Femur (tissue), 1 donor: ENCODE data around the gene CSTF2T.

Source experiments
- DNase-seq: peaks from one replicate; pipeline ENCODE4 v3.0.0-alpha.2; 2017

The CSTF2T gene, protein sequence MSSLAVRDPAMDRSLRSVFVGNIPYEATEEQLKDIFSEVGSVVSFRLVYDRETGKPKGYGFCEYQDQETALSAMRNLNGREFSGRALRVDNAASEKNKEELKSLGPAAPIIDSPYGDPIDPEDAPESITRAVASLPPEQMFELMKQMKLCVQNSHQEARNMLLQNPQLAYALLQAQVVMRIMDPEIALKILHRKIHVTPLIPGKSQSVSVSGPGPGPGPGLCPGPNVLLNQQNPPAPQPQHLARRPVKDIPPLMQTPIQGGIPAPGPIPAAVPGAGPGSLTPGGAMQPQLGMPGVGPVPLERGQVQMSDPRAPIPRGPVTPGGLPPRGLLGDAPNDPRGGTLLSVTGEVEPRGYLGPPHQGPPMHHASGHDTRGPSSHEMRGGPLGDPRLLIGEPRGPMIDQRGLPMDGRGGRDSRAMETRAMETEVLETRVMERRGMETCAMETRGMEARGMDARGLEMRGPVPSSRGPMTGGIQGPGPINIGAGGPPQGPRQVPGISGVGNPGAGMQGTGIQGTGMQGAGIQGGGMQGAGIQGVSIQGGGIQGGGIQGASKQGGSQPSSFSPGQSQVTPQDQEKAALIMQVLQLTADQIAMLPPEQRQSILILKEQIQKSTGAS

DNA sequence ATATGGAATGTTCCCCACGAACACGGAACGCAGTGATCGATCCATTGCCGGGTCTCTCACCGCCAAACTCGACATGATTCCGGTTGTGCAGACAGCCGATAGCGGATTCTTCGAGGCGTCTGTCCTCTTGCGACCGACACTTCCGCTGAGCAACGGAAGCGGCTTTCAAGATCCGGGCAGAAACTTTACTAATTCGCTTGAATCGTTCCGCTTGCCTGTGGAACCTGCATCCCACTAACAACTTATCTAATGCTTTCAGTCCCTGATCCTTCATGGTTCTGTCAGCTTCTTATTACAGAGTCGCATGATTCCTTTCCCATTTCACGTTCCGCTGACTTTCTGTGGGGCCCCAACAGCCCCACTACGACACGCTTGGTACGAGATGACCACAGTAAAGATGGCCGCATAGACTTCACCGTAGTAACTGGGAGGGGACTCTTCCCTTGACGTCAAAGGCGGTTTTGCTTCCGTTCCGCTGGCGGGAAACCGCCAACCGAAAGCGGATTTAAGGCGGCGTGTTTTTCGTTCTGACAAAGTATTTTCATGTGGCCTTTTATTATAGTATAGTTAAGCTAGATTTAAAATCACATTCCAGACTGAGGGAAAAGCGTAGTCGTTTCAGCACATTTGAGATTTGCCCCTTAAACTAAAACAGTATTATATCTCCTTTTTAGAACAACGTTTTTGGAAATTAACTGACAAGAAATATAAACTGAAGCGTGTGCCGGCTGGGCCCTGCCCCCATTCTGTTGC is at the start of gene CSTF2T:
Gene CSTF2T, minus strand, starts transcription at position 121 of the 753 bp plus-strand sequence. Its CDS starts 46 bp downstream, at position 75.
- DNase-seq: peak; percentile 95

DNA sequence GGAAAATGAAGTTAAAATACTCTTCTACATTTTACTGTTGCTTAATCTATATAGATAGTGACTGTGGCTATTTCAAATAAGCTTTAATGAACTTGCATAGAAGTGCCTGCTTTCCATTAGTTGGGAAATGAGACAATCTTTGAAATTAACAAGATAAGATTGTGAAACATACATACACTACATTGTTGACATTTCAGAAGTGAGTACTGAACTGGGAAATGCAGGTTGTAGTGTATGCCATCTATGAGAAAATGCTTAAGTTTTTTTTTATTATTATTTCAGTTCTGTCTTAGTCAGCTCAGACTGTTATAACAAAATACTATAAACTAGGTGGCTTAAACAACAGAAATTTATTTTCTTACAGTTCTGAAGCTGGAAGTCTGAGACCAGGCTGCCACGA is 49.6 kb upstream of the CSTF2T start:
- no peak for DNase-seq

DNA sequence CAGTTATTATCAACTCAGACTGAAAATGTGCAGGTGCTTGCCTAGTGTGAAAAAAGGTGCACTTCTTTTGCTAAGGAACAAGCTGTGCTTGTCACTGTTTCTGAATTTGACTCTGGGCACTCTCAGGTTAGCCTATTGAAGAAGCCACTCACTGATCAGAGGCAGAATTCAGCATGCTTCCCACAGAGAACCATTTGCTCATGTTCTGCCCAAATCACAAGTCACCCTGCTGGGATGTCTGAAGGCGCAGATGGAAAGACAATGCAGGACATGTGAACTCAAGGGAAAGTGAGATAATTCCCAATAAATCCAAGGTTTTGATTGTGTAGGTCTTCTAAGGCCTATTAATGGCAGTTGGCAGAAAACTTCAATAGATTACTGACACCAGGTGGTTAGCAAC is 47.8 kb upstream of the CSTF2T start:
- DNase-seq: no peak

DNA sequence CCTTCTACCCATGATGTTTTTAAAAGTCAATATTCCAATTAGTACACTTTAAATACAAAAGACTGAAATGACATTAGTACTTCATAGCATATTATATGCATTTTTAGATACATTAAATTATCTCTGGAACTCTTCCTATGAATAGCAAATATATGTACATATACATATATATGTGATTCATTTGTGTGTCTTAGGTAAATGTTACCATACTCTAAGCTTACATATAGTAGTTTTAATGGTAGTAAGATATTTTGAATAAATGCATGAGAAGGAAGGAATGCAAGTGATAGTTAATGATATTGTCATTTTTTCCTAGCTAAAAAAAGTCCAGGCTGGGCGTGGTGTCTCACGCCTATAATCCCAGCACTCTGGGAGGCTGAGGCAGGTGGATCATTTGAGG is 46.0 kb upstream of the CSTF2T start:
- DNase-seq: no peak

DNA sequence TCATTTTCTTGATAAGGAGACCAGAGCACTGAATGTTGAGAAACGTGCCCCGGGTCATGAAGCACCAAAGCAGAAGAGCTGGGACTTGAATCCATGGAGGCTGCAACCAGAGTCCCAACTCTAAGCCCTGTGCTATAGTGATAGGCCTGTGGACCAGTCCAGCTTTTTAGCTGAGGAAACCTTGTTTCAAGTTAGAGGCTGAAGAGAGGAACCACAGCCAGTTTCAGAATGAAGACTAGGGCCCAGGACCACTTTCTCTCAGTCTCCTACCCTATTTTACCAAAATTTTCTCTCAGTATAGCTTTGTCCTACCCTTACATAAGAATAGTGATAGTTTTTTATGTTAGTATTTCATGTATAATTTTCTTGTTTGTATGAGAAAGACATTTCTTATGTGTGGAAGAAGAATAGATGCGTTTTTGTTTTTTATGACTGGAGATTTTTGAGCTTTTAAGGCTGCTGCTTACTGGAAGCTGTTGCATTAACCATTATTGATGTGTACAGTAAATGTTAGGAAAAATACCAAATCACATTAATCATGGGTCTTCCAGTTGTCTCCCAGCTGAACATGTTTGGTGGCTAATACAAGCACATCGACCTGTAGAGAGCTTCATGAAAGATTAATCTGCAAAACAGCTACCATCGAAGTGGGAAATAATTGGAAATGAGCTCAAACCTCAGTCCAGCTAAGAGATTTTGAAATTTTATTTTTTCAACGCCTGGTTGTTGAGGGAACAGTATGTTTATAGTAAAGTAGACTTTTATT is 45.0 kb upstream of the CSTF2T start:
- DNase-seq: no peak

DNA sequence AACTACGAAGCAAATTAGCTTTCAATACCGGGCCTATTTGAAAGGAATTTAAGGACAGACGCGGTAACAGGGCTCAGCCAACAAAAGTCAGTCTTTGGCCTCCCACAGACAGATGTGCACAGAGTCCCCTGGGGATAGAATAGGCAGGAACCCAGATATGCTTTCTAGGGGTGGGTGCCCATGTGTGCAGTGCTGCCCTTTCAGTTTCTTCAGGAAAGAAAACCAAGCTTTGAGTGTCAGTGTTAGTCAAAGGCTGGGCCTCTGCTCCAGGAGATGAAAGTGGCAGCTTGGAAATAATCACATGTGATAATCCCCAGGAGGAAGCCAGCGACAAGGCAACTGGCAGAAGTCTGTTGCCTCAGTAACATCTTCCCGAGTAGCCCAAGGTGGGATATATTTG is 43.8 kb upstream of the CSTF2T start:
- peak; percentile 18 for DNase-seq

DNA sequence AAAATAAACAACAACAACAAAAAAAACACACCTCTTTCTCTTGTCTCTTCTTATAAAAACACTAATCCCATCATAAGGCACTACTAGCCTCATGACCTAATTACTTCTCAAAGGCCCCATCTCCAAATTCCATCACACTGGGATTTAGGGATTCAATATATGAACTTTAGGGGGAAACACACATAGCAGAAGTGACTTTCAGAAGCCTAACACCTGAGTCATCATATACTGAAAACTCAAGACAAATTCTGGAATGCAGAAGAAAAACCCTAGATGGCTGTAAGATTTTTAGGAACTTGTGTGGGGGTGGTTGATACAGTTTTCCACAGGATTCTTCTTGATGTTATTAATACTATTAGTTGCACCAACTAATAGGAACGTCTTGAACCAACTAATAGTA is 33.7 kb upstream of the CSTF2T start:
- DNase-seq: no peak

DNA sequence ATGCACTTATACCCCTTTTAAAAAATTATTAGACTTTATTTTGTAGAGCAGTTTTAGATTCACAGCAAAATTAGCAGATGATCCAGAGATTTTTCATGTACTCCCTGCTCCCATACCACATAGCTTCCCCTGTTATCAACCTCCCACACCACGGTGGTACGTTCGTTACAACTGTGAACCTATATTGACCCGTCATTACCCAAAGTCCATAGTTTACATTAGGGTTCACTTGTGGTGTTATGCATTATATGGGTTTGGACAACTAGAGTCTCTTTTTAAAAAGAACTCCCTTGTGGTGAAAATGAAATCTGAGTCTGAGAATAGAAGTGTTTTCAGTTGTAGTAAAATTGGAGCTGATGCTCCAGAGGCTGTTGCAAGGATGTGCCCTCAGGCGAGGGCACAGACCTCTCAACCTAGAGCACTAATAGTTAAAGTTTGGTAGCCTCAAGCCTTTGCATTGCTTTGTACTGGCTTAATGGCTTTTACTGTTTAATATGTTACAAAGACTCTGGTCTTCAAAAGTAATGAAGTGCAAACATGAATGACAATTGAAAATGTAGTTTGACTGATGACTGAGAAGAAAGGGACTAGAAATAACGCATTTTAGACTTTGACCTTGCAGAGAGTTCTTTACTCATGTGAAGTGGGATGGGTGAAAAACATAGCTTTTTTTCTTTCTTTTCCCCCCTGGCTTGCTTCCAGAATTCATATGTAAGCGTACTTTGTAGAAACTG is 30.6 kb upstream of the CSTF2T start:
- DNase-seq: no peak

DNA sequence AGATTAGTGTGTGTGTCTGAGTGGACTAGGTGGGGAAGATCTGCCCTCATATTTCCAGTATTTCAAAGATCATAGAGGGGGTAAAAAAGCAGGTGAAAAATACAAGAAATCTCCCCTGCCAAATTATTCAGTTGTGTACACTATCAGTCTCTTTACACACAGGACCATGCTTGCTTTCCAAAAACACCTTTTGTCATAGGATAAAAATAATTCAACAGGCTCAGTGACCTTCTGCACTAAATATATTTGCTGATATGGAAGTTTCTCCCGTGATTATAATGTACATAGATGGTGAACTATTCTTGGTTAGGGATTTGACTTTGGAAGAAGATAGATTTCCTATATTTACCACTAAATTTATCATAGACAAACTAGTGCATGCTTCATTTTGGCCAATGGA is 24.6 kb upstream of the CSTF2T start:
- DNase-seq: no peak

DNA sequence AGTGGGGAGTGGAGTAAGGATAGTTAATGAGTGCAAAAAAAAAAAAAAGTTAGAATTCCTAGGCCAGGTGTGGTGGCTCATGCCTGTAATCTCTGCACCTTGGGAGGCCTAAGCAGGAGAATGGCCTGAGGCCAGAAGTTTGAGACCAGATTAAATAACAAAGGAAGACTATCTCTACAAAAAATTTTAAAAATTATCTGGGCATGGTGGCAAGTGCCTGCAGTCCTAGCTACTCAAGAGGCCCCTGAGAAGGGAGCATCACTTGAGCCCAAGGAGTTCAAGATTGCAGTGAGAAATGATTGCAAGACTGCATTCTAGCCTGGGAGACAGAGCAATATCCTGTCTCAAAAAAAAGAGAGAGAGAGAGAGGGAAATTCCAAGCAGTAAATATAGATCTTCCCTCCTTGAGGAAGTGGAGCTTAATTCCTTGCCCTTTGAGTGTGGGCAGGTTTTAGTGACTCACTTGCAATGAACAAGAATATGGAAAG is 19.5 kb upstream of the CSTF2T start:
- no peak for DNase-seq

DNA sequence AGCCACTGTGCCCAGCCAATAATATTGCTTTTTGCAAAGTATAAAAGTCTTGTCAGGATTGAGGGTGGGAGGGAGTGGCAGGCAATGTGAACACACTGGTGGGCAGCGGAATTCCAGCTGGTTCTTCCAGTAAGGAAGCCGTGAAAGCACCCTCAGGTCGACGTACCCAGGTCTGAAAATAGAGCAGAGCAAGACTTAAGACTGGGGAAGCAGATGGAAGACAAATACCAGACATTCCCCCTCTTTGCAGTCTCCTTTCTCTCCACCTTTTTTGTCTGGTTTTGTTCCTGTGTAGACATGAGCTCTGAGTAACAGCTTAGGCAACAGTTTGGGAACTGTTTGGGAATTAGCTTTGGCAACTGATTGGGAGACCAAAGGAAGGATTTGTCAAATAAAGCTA is 17.6 kb upstream of the CSTF2T start:
- DNase-seq: no peak

DNA sequence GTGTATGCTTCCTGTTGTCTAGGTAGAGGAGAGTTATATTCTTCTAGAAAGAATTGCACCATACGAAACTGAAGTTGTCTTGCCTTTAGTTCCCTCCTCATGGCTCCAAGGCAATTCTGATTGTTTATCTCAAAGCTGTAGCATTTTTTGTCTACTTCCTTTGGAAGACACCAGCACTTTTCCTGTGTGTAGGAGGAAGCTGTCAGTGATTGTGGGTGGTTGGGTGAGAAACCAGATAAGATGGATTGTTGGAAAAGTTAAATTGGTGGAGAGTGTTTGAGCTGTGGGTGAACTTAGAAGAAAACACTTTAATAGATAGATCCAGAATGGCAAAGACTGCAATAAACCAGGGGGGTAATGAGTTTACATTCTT is 12.1 kb upstream of the CSTF2T start:
- no peak for DNase-seq

DNA sequence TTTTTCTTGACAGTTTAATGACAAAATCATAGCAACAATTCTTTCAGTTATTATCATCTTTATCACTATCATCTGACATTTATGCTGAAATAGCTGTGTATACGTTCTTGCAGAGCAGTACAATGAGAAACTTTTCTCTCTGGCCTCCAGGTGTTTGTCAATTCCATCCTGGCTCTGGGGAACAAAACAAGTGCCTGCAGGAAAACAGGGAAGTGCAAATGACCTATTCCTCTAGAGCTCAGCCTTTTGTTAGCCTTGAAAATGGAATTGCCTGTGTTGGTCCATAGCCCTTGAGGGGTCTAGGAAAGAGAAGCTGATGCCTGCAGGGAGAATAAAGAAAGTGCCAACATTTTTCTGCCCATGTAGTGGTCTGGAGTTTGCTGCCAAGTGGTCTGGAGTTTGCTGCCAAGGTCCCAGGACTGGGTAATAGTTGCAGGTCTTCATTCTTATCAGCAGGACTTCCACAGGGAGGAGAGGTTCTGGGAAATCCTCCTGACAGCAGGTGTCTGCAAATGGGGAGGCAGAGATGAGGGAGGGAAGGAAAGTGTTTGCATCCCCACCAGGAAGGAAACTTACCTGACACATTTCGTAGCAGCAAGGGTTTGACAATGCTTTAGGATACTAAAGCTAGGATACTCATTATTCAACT is 10.1 kb upstream of the CSTF2T start:
- DNase-seq: no peak

DNA sequence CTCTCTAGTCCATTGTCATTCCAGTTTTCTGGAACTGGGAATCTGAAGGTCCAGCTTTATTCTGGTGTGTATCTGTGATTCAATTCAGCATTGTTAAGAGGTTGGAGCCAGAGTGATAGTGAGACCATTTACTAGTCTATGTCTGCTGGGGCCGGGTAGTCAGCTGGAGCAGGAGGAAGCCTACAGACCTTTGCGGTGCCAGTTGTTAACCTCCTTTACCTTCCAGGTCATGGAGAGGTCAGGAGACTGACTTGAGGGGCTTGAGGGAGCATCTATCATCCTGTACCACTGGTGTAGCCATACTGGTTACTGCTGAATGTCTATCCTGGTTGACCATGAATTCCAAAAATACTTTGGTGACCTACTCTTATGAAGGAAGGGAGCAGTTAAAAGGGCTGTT is 9.2 kb upstream of the CSTF2T start:
- DNase-seq: no peak

DNA sequence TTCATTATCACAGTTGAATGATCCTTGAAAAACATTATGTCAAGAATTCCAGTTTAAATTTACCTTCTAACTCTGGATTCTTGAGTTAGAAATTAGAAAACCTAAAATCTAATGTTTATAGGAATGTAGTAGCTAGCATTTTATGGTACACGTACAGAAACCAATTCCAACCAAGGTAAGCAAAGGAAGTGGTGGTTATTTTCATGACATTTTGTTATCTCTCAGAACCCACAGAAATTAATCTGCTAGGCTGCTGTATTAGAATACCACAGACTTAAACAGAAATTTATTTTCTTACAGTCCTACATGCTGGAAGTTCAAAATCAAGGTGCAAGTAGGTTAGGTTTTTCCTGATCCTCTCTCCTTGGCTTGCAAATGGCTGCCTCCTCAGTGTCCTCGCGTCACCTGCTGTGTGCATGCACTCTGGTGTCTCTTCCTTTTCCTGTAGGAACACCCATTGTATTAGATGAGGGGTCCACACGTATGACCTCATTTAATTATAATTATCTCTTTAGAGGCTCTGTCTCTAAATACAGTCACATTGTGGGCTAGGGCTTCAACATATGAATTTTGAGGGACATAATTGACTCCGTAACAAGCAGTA is 8.5 kb upstream of the CSTF2T start:
- DNase-seq: no peak

DNA sequence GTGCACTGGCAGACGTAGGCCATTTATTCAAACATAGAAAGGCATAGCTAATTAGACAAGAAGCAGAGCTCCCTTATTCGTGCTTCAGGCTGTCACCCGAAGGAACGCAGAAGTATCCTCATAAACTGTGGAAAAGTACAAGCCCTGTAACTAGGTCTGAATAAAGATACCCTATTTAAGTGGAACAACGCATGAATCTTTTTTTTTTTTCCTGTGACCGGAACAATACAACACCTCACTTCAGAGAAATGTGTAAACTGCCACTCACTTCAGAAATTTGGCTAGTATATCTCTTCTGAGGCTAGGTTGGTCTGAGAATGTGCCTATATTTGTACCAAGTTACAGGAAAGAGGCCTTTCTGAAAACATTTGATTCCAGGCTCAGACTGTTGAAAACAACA is 8.0 kb upstream of the CSTF2T start:
- DNase-seq: no peak

DNA sequence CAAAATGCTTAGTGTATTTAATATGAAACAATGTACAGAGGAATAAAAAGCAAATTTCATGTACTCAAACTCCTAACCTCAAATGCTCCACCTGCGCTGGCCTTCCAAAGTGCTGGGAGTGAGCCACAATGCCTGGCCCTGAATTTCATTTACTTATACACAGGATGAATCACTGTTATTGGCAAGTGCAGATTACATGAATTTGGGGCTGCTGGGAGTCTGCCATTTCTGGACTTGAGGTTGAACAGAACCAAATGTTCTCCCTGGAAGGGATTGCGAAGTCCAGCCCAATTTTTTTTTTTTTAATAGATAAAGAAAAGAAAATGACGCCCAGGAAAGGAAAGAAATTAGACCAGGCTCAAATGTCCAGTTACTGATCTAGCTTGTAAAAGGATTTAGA is 6.8 kb upstream of the CSTF2T start:
- peak; percentile 69 for DNase-seq

DNA sequence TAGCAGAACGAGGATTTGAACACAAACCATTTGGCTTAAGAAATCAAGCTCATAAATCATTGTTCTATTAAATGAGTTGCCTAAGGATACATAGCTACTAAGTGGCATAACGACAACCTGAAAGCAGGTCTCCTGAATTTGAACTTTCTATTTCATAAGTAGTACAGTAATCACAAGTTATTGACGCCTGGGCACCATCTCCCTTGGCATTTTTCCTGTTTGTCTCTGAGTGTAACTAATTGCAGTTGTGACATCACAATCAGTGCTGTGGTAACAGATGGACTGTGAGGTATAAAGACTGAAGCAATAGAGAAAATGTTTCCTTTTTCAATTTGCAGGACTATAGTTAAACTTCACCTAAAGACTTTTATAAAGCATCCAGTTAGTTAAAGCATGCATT is 6.4 kb upstream of the CSTF2T start:
- DNase-seq: no peak

DNA sequence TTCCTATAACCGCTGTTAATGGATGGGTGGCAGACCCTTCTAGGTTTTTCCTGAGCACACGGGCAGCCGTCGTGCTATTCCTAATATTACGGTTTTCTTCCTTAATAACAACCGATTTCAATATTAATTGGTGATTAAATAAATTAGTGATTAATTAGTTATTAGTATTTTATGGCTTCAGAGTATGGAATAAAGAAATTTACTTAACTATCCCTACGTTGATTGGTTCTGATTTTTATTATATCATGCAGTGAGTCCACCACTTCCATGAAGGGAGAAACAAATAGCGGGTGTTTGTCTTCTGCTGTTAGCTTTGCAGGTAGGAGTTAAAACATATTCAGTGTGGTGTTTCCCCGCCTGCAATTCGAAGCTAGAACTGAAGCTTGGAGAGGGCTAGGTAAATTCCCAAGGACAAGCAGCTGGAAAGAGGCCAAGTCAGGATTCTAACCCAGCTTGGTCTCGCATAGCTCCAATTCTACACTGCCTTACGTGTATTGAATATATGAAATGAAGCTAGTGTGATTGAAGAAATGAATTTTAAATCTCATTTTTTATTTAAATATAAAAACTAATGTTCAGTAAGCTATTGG is 928 bp upstream of the CSTF2T start:
- DNase-seq: peak; percentile 57

DNA sequence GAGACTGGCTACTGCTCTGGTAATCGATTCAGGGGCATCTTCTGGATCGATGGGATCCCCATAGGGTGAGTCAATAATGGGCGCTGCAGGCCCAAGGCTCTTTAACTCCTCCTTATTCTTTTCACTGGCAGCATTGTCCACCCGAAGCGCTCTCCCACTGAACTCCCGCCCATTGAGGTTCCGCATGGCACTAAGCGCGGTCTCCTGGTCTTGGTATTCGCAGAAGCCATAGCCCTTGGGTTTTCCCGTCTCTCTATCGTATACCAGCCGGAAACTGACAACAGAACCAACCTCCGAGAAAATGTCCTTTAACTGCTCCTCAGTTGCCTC is 285 bp downstream of the CSTF2T start:
- DNase-seq: no peak

DNA sequence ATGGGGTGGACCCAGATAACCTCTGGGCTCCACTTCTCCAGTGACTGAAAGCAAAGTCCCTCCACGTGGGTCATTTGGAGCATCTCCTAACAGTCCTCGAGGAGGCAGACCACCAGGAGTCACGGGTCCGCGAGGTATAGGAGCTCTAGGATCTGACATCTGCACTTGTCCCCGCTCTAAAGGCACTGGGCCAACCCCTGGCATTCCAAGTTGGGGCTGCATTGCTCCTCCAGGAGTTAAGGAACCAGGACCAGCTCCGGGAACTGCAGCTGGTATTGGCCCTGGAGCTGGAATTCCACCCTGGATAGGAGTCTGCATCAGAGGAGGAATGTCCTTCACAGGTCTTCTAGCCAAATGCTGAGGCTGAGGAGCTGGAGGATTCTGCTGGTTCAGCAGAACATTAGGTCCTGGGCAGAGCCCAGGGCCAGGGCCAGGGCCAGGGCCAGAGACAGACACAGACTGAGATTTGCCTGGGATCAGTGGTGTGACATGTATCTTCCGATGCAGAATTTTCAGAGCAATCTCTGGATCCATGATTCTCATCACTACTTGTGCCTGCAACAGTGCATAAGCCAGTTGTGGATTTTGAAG is 827 bp downstream of the CSTF2T start:
- DNase-seq: peak; percentile 31
